Uterus (tissue), 4 donors: Measurements from ENCODE around the gene USP15. TPM values are rescaled to one million over a fixed set of nuclear protein-coding genes. Genes with fewer than 3 reads are reported as not detected.

Source experiments
- DNase-seq, 2 donors: peaks; one replicate each; pipeline ENCODE4 v3.0.0-alpha.2; 2019 to 2020
- H3K27ac ChIP-seq, 2 donors: fragments of 200-600 bp; sonication (generic); 1 replicate in 1 of 2; 2 replicates in 1 of 2; pipeline ENCODE4 v1.5.1; 2016 to 2018
- H3K27me3 ChIP-seq, 2 donors: fragments of 200-600 bp; sonication (generic); one replicate each; pipeline ENCODE4 v1.5.1; 2018 to 2019; ENCODE audit warnings: control low read depth in 1 of 2
- H3K36me3 ChIP-seq, 2 donors: fragments of 200-600 bp; sonication (generic); one replicate each; pipeline ENCODE4 v1.5.1; 2019; ENCODE audit warnings: control low read depth in 1 of 2
- H3K4me1 ChIP-seq, 2 donors: fragments of 200-600 bp; sonication (generic); one replicate each; pipeline ENCODE4 v1.5.1; 2018 to 2019; ENCODE audit warnings: control low read depth in 1 of 2
- H3K4me3 ChIP-seq, 2 donors: fragments of 200-600 bp; sonication (generic); 1 replicate in 1 of 2; 2 replicates in 1 of 2; pipeline ENCODE4 v1.5.1; 2018 to 2019; ENCODE audit warnings: mild to moderate bottlenecking in 1 of 2
- H3K9me3 ChIP-seq, 2 donors: fragments of 200-600 bp; sonication (generic); one replicate each; pipeline ENCODE4 v1.5.1; 2019; ENCODE audit warnings: control low read depth in 1 of 2
- POLR2A ChIP-seq, 2 donors: fragments of 450-650 bp; IDR thresholded peaks; one replicate each; pipeline ENCODE4 v1.6.1; 2016; ENCODE audit warnings: antibody characterized with exemption in 2 of 2, mild to moderate bottlenecking in 1 of 2, moderate library complexity in 1 of 2
- intact Hi-C: fragments of 100-400 bp; cut with DNase I; formaldehyde crosslinking; loops from one replicate; pipeline ENCODE4 v1.15.1; 2023; ENCODE audit warnings: low total_unique reads
- total RNA-seq, 4 donors: library from RNA; depleted of rRNA in 3 of 4; stranded (reverse); fragments of >200 nt in 3 of 4; gene quantifications; one replicate each; pipeline versions ENCODE4 v1.1.0 to v1.2.4, GENCODE V29; 2014 to 2023
- TF ChIP-seq, protein P1 (sequence below), 4 experiments: fragments of 200-600 bp in 2 of 4; fragments of 450-650 bp in 2 of 4; sonication (generic) in 2 of 4; IDR thresholded peaks; one replicate each; pipeline ENCODE4 v1.5.1; 2016 to 2019; ENCODE audit warnings: antibody characterized with exemption in 4 of 4, mild to moderate bottlenecking in 2 of 4, moderate library complexity in 1 of 4
- donor health status: DM: yes; HTN: yes; CAD: no.

Gene USP15
- total RNA-seq, result 10 to 100 TPM; 44.8 to 98.9 (median 76.5) TPM

DNA sequence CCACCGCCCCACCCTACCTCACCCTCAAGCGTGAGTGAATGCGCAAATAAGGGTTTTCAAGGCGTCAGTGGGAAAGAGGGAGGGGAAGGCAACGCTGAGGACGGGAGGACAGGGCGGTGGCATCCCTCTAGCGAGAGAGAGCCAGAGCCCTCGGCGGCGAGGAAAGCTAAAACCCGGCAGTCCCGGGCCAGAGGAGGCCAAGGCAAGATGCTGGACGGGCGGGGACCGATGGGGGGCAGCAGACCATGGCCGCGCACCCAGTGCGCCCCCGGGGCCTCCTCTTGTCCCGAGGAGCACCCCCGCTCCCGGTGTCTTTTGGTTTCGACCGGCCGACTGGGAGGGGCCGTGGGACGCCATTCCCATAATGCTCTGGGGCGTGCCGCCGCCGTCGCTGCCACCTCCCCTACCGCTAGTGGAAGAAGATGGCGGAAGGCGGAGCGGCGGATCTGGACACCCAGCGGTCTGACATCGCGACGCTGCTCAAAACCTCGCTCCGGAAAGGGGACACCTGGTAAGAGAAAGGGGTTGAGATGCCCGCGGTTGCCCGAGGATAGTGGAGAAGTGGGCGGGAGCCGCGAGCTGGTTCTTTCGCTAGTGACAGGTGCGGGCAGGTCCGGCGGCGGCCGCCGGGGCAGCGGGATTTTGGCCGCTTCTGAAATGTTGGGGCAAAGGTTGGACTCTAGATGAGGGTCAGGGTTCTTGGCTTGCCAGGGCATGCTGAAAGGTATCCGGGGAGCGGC lies at the start of gene USP15:
Gene USP15, plus strand, starts transcription at position 412 of the 740 bp plus-strand sequence. Its CDS starts 11 bp downstream, at position 423.
- intact Hi-C loops, result no loop called here
- H3K4me1 ChIP-seq, result no peaks in the 10 kb centered on the region

DNA sequence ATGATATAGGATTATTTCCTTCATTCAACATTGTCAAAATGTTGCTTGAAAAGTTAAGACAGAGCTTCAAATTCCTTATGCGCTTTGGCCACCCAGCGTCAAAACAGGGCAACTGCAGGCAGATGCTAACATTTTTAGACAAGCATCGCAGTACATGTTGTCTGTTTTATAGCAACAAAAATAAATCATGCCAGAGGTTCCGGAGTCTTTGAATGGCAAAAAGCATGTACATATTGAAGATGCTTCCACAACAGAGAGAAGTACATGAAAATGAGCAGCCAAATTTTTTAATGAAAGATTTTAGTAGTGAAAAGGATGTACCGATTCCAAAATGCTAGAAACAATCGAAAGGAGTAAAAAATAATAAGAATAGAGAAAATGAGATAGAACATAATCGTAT lies 49.8 kb upstream of the USP15 start:
- intact Hi-C loops, result no loop called here
- Histone ChIP-seq H3K4me3 (no peak overlapping the region), H3K27me3 (no peaks in the 10 kb centered on the region), H3K9me3 (no peaks in the 10 kb centered on the region), H3K27ac (no peak overlapping the region), H3K4me1 (no peaks in the 10 kb centered on the region), H3K36me3 (no peaks in the 10 kb centered on the region)
- no peak for TF ChIP-seq POLR2A (IDR thresholded peaks at IDR 0.05)
- TF ChIP-seq, protein P1, sequence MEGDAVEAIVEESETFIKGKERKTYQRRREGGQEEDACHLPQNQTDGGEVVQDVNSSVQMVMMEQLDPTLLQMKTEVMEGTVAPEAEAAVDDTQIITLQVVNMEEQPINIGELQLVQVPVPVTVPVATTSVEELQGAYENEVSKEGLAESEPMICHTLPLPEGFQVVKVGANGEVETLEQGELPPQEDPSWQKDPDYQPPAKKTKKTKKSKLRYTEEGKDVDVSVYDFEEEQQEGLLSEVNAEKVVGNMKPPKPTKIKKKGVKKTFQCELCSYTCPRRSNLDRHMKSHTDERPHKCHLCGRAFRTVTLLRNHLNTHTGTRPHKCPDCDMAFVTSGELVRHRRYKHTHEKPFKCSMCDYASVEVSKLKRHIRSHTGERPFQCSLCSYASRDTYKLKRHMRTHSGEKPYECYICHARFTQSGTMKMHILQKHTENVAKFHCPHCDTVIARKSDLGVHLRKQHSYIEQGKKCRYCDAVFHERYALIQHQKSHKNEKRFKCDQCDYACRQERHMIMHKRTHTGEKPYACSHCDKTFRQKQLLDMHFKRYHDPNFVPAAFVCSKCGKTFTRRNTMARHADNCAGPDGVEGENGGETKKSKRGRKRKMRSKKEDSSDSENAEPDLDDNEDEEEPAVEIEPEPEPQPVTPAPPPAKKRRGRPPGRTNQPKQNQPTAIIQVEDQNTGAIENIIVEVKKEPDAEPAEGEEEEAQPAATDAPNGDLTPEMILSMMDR (IDR thresholded peaks at IDR 0.05), result peak; percentile 51 to 67 (median 55)
- DNase-seq, result no peak

More for the DNA sequence above, at the start of gene USP15:
- no peaks in the 10 kb centered on the region for H3K27me3 ChIP-seq
- TF ChIP-seq, protein P1 (IDR thresholded peaks at IDR 0.05), result peak; percentile 54 to 84 (median 77)
- TF ChIP-seq POLR2A (IDR thresholded peaks at IDR 0.05), result peak; percentile 46 to 68
- H3K9me3 ChIP-seq, result no peaks in the 10 kb centered on the region
- DNase-seq, result peak; percentile 96 to 97
- H3K4me3 ChIP-seq, result peak within 1 kb of the TSS; percentile 78 to 94
- H3K36me3 ChIP-seq, result no peaks in the 10 kb centered on the region
- peak within 1 kb of the TSS; percentile 92 to 98 for H3K27ac ChIP-seq

DNA sequence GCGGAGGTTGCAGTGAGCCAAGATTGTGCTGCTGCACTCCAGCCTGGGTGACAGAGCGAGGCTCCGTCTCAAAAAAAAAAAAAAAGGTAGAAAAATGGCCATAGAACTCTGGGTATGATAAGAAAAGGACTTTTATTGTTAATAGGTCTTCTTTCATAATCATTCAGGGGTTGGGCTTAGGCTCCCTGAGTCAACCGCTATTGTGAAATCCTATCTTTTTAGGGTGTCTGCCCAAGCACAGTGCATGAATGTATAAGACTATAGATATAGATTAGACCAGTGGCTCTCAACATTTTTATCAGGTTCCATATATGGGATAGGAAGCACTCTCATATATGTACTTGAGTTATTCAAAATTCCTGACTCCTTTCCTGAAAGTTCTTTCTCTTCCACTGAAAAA lies 48.7 kb upstream of the USP15 start:
- H3K27ac ChIP-seq, result no peak overlapping the region
- H3K9me3 ChIP-seq, result no peaks in the 10 kb centered on the region
- no peak for DNase-seq
- intact Hi-C loops, result no loop called here
- no peaks in the 10 kb centered on the region for H3K27me3 ChIP-seq
- TF ChIP-seq, protein P1 (IDR thresholded peaks at IDR 0.05), result no peak
- no peak for TF ChIP-seq POLR2A (IDR thresholded peaks at IDR 0.05)
- no peak overlapping the region for H3K4me3 ChIP-seq
- no peaks in the 10 kb centered on the region for H3K4me1 ChIP-seq
- H3K36me3 ChIP-seq, result no peaks in the 10 kb centered on the region

DNA sequence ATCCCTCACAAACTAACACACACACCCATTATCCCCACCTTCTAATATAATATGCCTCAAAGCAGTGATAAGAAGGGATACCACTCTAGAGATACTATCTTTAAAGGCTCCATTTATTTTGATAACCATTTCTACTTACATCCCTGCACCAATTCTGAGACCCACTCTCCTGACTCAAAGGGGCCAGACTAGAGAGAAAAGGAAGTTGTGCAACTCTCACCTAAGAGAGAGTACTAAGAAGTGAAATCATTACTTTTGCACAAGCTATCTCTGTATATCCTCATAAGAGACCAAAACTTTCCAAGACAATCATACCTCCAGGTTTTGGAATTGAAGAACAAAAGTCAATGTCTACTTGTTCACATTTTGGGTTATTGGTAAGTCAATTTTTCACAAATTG lies 45.4 kb upstream of the USP15 start:
- no peak overlapping the region for H3K4me3 ChIP-seq
- H3K27ac ChIP-seq, result no peak overlapping the region
- no peaks in the 10 kb centered on the region for H3K36me3 ChIP-seq
- TF ChIP-seq, protein P1 (IDR thresholded peaks at IDR 0.05), result no peak
- no peak for TF ChIP-seq POLR2A (IDR thresholded peaks at IDR 0.05)
- intact Hi-C loops, result no loop called here
- H3K4me1 ChIP-seq, result no peaks in the 10 kb centered on the region
- no peak for DNase-seq
- no peaks in the 10 kb centered on the region for H3K9me3 ChIP-seq
- H3K27me3 ChIP-seq, result no peaks in the 10 kb centered on the region

DNA sequence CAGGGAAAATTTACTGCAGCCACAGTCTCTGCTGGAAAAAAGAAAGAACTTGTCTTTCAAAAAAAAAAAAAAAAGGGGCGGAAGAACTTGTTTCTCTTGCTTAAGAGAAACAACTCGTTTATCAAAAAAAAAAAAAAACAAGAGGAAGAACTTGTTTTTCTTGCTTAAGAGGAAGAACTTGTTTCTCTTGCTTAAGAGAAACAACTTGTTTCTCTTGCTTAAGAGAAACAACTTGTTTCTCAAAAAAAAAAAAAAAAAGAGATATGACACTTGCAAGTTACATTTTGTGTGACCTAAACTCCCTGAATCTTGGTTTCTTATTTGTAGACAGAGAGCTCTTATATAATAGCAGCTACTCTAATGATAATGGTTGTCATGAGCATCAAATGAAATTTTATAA lies 44.7 kb upstream of the USP15 start:
- Histone ChIP-seq H3K9me3 (no peaks in the 10 kb centered on the region), H3K4me1 (no peaks in the 10 kb centered on the region), H3K27me3 (no peaks in the 10 kb centered on the region), H3K4me3 (no peak overlapping the region), H3K36me3 (no peaks in the 10 kb centered on the region), H3K27ac (no peak overlapping the region)
- no peak for TF ChIP-seq POLR2A (IDR thresholded peaks at IDR 0.05)
- TF ChIP-seq, protein P1 (IDR thresholded peaks at IDR 0.05), result no peak
- DNase-seq, result no peak
- intact Hi-C loops, result no loop called here
